Lung (tissue), 12 donors: ENCODE measurements around the gene NPHP4. TPM values are rescaled to one million over a fixed set of nuclear protein-coding genes. Genes with fewer than 3 reads are reported as not detected.

Source experiments
- ATAC-seq: fragments of 200-7000 bp; cut with Tn5 transposase; one replicate; pipeline ENCODE4 v1.9.1; 2020; ENCODE audit warnings: moderate number of reproducible peaks; ENCODE audit not compliant: insufficient read depth, low FRiP score
- DNase-seq, 3 donors: peaks; one replicate each; pipeline ENCODE4 v3.0.0-alpha.2; 2013 to 2017
- H3K27ac ChIP-seq, 2 donors: one replicate each; pipeline ENCODE4 v1.5.1; 2013; ENCODE audit warnings: mild to moderate bottlenecking in 2 of 2, moderate library complexity in 2 of 2, control low read depth in 1 of 2, inconsistent platforms in 1 of 2, low read depth in 1 of 2, low read length in 1 of 2
- H3K27me3 ChIP-seq, 3 donors: one replicate each; pipeline ENCODE4 v1.5.1; 2013; ENCODE audit warnings: low read length in 2 of 3; ENCODE audit not compliant: control insufficient read depth in 3 of 3, insufficient read depth in 3 of 3
- H3K36me3 ChIP-seq, 4 donors: one replicate each; pipeline ENCODE4 v1.5.1; 2013; ENCODE audit warnings: low read length in 4 of 4, mild to moderate bottlenecking in 1 of 4, moderate library complexity in 1 of 4; ENCODE audit not compliant: control insufficient read depth in 4 of 4, insufficient read depth in 4 of 4
- H3K4me1 ChIP-seq, 5 donors: one replicate each; pipeline ENCODE4 v1.5.1; 2013; ENCODE audit warnings: low read length in 5 of 5, mild to moderate bottlenecking in 2 of 5, moderate library complexity in 1 of 5; ENCODE audit not compliant: control insufficient read depth in 5 of 5, insufficient read depth in 5 of 5
- H3K4me3 ChIP-seq: one replicate; pipeline ENCODE4 v1.5.1; 2013; ENCODE audit warnings: mild to moderate bottlenecking, control low read depth, moderate library complexity
- H3K9ac ChIP-seq, 2 donors: one replicate each; pipeline ENCODE4 v1.5.1; 2013; ENCODE audit warnings: low read length in 2 of 2, control low read depth in 1 of 2; ENCODE audit not compliant: insufficient read depth in 1 of 2
- H3K9me3 ChIP-seq, 4 donors: one replicate each; pipeline ENCODE4 v1.5.1; 2013; ENCODE audit warnings: low read length in 3 of 4, mild to moderate bottlenecking in 1 of 4, moderate library complexity in 1 of 4; ENCODE audit not compliant: control insufficient read depth in 4 of 4, insufficient read depth in 3 of 4
- WGBS, 2 donors: extraction: QIAGEN DNeasy Blood & Tissue Kit; methylation state at CpG; one replicate each; pipeline ENCODE4 v1.1.7; 2013; 5-methylcytosine and 5-hydroxymethylcytosine counted together
- polyA plus RNA-seq, 2 donors: library from polyadenylated mRNA; stranded (reverse); fragments of 200-250 nt; gene quantifications; one replicate each; pipeline ENCODE4 v1.2.1, GENCODE V29; 2013
- total RNA-seq, 2 donors: library from RNA; depleted of rRNA in 1 of 2; stranded (reverse); fragments of >200 nt in 1 of 2; gene quantifications; one replicate each; pipeline ENCODE4 v1.2.1, GENCODE V29; 2014 to 2021
- TF ChIP-seq, protein P1 (sequence below): IDR thresholded peaks from 2 replicates; pipeline ENCODE4 v1.5.1; 2012; ENCODE audit warnings: mild to moderate bottlenecking; ENCODE audit errors: control extremely low read depth, extremely low read depth
- donor health status: control.
- donor health status: control.
- donor health status: Bipolar disorder and iron deficiency.
- donor health status: healthy.
- donor health status: DM: yes; HTN: yes; CAD: no.

Gene NPHP4
- total and polyA plus RNA-seq, 4 donors = 6.0 to 23.3 (median 11.1) TPM

DNA sequence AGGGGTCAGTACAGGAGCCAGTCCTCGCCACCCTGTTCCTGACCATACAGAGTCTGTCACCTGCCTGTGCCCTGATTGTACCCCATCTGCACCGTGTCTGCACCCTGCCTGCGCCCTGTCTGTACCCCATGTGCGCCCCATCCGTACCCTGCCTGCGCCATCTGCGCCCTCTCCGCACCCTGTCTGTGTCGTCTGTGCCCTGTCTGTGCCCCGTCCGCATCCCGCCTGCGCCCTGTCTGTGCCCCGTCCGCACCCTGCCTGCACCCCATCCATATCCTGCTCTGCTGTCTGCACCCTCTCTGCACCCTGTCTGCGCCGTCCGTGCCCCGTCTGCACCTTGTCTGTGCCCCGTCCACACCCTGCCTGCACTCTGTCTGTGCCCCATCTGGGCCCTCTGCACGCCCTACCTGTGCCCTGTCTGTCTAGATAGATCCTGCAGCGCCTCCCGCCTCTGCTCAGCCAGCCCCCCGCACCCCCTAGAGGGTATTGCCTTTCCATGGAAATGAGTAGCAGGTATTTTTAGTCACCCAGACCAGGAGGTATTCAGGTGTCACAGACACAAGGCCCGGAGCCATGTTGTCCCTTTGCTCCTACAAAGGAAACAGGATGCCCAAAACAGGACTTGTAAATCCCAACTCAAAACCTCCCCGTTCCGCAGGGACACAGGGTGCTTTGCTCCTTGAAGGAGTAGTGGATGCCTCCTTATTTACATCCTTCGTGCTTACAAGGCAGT, 7.7 kb upstream of the NPHP4 start:
- Histone ChIP-seq H3K9me3 (peaks cover 0 to 2% (median 0%) of the 10 kb centered on the region in 4 donors), H3K4me1 (peaks cover 0 to 18% (median 2%) of the 10 kb centered on the region in 5 donors), H3K4me3 (no peak overlapping the region), H3K27ac (no peak overlapping the region), H3K27me3 (peaks cover 0 to 12% (median 0%) of the 10 kb centered on the region in 3 donors), H3K9ac (no peak overlapping the region), H3K36me3 (no peaks in the 10 kb centered on the region)
- TF ChIP-seq, protein P1, sequence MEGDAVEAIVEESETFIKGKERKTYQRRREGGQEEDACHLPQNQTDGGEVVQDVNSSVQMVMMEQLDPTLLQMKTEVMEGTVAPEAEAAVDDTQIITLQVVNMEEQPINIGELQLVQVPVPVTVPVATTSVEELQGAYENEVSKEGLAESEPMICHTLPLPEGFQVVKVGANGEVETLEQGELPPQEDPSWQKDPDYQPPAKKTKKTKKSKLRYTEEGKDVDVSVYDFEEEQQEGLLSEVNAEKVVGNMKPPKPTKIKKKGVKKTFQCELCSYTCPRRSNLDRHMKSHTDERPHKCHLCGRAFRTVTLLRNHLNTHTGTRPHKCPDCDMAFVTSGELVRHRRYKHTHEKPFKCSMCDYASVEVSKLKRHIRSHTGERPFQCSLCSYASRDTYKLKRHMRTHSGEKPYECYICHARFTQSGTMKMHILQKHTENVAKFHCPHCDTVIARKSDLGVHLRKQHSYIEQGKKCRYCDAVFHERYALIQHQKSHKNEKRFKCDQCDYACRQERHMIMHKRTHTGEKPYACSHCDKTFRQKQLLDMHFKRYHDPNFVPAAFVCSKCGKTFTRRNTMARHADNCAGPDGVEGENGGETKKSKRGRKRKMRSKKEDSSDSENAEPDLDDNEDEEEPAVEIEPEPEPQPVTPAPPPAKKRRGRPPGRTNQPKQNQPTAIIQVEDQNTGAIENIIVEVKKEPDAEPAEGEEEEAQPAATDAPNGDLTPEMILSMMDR = no peak
- no peak for ATAC-seq
- 95% methylated on average over 27 to 28 of the region's 28 CpGs for WGBS, 2 donors
- DNase-seq = no peak

DNA sequence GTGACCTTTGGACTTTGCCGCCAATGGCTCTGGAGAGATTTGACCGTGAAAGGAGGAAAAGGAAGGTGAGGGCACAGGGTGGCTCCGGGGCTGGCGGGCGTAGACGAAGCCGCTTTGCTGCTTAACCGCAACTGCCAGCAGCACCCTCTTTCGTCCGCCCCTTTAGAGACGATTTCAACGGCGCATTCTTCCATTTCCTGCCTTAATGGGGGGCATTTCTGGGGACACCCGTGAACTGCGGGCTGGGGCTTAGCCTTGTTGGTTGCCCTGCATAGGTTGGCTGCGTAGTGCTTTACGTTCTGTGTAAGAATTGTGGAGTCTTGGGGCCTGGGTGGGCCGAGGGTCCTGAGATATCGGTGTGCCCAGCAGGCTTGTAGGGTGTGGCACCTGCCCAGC, 6.7 kb upstream of the NPHP4 start:
- TF ChIP-seq, protein P1 = no peak
- WGBS, 2 donors = 92 to 93% methylated on average over 19 of the region's 19 CpGs
- ATAC-seq = no peak
- no peak overlapping the region for H3K27ac ChIP-seq
- no peaks in the 10 kb centered on the region for H3K36me3 ChIP-seq
- peaks cover 0 to 2% (median 0%) of the 10 kb centered on the region in 4 donors for H3K9me3 ChIP-seq
- no peak for DNase-seq
- no peak overlapping the region for H3K4me3 ChIP-seq
- no peak overlapping the region for H3K9ac ChIP-seq
- peaks cover 0 to 18% (median 0%) of the 10 kb centered on the region in 3 donors for H3K27me3 ChIP-seq
- H3K4me1 ChIP-seq = peaks cover 0 to 18% (median 2%) of the 10 kb centered on the region in 5 donors

DNA sequence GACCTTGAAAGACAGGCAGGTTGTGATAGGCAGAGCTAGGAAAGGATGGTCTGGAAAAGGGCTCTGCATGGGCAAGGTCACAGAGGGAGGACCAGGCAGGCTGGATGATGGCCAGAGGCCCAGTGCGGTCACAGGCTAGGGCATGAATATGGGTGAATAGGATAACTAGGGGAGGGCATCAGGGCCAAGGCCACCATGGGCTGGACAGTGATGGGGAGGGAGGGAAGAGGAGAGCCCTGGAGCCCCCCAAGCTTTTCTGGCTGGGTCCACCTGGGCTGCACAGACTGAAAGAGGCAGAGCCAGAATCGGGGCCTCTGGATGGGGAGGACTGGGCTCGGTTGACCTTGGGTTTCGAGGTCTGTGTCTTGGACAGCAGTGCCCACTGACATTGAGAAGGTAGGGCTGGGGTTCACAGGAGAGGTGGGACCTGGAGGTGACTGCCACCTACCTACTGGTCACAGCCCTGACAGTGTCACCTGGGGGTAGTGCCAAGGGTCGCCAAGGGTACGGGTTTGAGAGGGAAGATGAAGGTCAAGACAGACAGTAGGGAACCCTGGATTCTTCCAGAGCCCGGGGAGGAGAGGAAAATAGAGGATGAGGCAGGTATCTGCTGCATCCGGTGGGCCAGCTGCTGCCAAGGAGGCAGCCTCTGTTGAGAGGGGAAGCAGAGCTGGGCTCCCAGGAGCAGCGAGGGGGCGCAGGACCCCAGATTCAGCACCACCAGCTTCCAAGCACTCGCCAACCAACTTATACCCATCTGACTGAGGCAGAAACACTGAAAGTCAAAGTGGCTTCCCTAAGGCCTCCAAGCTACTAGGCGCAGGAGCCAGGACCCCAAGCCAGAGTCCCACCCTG, 6.1 kb upstream of the NPHP4 start:
- Histone ChIP-seq H3K36me3 (no peaks in the 10 kb centered on the region), H3K4me1 (peaks cover 0 to 23% (median 7%) of the 10 kb centered on the region in 5 donors), H3K27me3 (peaks cover 0 to 25% (median 2%) of the 10 kb centered on the region in 3 donors), H3K9me3 (peaks cover 0 to 2% (median 0%) of the 10 kb centered on the region in 4 donors), H3K9ac (no peak overlapping the region), H3K4me3 (no peak overlapping the region), H3K27ac (no peak overlapping the region)
- ATAC-seq (no peak), DNase-seq (no peak)
- 91 to 96% methylated on average over 12 of the region's 12 CpGs for WGBS, 2 donors
- TF ChIP-seq, protein P1 = no peak
